ENCODE data around the gene TMEM59.
A peak's percentile ranks its signal among the peaks of the same experiment; 100 is the strongest.
"Not testable (repeated sequence)": the region's sequence is repeated elsewhere in the genome, so short reads cannot be mapped to it uniquely, and the experiment has no call there.

TMEM59 gene, protein sequence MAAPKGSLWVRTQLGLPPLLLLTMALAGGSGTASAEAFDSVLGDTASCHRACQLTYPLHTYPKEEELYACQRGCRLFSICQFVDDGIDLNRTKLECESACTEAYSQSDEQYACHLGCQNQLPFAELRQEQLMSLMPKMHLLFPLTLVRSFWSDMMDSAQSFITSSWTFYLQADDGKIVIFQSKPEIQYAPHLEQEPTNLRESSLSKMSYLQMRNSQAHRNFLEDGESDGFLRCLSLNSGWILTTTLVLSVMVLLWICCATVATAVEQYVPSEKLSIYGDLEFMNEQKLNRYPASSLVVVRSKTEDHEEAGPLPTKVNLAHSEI

DNA sequence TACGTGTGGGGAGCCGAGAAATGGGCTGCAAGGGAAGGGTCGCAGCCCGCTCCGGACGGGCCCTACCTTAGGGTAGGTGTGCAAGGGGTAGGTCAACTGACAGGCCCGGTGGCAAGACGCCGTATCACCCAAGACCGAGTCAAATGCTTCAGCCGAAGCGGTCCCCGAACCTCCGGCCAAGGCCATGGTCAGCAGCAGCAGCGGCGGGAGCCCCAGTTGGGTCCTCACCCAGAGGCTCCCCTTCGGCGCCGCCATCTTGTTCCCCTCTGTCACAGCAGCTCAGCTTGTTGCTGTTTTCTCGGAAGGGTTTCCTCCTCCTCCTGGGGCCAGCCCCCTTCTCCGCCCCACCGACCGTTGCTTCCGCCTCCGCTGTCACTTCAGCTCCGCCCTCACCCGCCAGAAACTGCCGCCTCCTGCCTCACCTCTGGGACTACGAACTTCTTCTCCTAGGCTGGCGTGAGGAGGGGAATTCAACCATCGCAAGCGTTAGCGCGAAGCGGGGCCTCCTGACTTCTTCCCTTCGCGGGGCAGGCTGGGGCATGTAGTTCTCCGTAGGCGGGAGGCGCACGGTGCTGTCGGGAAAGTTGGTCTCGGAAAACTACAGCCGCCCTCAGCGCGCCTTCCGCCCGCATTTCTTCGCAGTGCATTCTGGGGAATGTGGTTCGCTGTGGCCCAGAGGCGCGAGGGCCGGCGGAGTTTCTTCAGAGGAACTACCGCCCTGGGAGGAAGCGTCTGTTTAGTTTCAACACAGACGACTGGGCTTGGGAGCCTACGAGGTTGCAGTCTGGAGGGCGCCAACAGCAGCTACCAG lies at the start of gene TMEM59, which contains the start of gene TCEANC2:
Gene TMEM59, minus strand, starts transcription at position 271 of the 811 bp plus-strand sequence. Its CDS starts 16 bp downstream, at position 255.
Gene TCEANC2, plus strand, starts transcription at position 675 of the 811 bp plus-strand sequence. CDS start 815 bp downstream, outside the sequence.
- peak; percentile 97 for DNase-seq (ENCODE audit: low spot score)

DNA sequence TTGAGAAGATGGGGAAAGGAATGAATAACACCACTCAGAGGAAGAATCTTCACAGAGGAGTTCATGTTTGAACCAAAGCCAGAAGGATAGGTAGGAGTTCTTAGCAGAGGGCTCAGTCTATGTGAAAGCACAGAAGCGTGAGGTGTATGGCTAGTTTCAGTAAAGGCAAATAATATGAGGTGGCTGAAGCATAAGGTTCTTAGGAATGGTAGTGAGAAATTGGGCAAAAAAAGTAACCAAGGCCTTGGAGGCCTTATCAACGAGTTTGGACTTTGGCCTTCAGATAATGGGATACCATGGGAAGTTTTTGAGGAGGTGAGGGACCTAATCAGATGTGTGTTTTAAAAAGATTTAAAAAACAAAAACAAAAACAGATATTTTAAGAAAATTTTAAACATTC lies 47.5 kb upstream of the TMEM59 start:
- no peak for DNase-seq (ENCODE audit: low spot score)

DNA sequence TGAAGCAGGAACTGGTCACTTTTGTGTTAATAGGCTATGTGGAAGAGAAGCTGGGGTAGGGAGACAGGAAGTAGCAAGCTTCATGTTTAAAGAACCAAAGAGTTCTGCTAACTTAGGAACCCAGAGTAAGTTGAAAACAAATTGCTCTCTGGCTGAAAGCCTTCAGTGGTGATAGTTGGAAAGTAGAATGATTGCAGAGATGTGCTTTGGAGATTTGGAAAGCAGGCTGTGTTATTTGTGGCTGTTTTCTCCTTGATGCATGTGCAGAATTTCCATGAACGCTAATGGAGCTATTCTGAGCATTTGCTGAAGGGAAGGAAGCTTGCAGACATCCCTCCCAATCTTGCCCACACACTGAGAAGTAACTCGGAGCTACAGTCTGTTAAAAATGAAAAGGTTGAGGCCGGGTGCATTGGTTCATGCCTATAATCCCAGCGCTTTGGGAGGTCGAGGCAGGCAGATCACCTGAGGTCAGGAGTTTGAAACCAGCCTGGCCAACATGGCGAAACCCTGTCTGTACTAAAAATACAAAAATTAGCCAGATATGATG lies 46.1 kb upstream of the TMEM59 start:
- DNase-seq (ENCODE audit: low spot score) = no peak

DNA sequence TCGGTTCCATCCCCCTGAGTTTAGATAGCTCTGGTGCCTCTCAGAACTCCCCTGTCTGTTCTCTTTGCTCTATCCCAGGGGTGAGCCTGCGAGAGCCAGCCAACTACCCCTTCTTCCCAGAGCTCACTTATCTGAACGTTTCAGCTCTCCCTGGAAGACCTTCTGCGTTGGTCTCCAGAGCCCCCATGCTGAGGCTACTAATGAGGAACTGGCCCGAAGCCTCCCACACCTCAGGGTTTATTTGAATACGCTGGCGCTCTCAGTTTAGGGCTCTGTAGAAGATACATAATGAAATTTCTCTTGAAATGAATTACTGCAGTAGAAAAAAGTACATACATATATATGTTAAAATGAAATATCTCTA lies 43.9 kb upstream of the TMEM59 start:
- DNase-seq (ENCODE audit: low spot score) = no peak

DNA sequence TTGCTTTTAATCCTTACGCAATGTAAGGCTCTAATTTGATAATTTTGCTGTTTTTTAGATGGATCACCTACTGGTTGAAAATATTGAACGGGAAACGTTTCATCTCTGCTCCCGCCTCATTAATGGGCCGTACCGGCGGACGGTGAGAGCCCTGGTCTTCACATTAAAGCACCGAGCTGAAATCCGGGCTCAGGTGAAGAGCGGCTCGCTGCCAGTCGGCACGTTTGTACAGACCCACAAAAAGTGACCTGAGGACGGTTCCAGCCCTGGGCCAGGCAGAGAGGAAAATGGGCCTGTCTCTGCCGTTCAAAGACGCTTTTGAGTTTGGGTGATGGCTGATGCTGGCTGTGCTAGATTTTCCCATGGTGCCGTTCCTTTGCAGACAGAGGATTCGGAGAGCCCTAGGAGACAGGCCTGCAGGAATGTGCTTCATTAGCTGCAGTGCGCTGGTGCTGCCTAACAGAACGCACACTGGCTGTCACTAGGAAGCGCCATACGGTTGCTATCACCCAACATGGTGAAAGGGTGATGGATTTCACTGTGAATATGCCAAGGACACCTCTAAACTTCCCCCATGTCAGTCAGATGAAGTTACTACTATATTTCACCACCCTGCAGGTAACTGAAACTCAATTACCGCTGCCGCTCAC lies 43.3 kb upstream of the TMEM59 start:
- DNase-seq (ENCODE audit: low spot score) = no peak

DNA sequence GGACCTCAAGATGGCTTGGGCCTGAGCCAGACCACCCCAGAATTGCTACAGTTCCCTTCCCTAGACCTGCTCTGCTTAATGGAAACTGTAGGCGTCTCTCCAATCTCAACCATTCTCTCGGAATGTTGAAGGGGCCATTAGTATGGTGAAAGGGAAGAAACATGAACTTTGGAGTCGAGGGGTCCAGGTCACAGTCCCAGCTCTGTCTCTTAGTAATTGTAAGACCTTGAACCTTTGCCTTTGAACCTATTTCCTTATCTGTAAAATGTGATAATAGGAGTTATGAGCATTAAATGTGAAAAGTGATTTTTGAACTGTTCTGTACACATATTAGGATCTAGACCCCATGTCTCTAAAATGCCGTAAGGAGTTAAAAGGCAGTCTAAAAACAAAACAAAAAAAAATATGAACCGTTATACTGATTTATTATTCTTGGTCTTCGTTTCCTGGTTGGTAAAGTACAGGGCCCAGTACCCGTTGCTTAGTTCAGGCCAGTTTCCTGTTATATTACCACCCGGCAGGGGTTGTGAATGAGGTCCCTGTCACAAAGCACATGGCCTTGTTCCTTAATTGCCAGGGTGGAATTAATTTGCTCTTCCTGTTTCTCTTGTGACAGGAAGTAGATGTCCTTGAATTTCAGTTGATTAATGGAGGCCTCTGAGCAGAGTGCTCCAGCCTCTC lies 42.7 kb upstream of the TMEM59 start:
- no peak for DNase-seq (ENCODE audit: low spot score)

DNA sequence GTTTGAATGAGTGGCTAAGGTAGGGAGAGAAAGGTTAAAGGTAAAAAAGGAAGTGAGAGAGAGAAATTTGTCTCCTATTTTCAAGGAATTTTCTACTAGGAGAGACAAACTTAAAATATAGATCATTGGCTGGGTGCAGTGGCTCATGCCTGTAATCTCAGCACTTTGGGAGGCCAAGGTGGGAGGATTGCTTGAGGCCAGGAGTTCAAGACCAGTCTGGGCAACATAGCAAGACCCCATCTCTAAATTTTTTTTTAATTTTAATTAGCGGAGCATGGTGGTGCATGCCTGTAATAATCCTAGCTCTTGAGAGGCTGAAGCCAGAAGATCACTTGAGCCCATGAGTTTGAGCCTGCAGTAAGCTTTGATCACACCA lies 41.7 kb upstream of the TMEM59 start:
- not testable (repeated sequence) for DNase-seq (ENCODE audit: low spot score)

DNA sequence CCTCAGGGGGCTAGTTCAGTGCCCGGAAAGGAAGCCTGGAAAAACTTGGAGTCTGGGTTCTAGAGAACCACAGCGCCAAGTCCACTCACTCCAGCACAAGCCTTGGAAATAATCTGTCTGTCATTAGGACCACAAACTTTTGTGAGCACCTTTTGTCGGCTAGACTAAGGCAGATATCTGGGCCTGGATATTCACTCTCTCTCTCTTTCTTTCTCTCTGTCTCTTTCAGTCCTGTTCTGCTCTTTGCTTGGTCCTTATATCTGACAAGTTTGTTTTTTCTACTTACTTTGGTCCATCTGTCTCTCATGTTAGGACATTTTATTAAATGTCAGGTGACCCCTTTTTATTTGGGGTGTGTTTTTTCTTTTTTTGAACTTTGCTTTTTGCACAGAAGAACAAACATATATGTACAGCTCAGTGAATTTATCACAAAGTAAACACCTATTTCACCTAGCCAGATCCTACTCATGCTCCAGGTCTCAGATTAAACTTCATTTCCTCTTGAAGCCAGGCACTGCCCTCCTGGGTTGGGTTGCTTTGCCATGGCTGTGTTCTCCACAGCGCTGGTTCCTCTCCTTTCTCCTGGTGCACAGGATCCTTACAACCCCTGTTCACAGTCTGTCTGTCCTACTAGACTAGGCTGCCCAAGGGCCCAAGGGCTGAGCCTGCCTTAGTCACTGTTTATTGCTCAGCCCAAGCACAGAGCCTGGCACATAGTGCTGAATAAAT lies 41.2 kb upstream of the TMEM59 start:
- no peak for DNase-seq (ENCODE audit: low spot score)

DNA sequence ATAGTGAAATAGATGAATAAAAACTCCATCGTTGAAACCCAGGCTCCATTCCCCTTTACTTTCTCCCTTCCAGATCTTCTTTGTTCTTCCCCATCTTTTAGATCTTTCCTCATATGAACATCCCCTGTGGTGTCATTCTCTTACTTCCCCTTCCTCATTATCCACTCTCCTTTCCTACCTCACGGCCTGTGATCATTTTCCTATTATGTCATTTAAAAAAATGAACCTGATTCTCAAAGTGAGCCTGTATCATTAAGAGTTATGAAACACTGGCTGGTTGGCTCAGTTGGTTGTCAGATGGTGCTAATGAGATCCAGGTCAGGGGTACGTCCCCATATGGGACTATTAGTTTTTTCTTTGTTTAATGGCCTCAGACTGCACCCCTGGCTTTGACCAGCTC lies 38.7 kb upstream of the TMEM59 start:
- DNase-seq (ENCODE audit: low spot score) = no peak

DNA sequence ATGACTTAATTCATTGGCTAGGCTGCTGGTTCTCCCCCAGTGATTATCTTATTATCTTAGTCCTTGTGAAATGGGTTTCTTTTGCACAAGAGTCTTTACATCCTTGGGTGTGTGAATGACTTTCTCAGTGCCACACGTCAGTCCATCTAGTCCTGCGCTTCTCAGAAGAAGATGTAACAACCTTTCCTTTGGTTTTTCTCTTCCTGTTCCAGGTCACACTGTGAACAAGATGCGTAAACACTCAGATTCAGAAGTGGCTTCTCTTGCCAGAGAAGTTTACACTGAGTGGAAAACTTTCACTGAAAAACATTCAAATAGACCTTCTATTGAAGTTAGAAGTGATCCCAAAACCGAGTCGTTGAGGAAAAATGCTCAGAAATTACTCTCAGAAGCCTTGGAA lies 35.4 kb upstream of the TMEM59 start:
- no peak for DNase-seq (ENCODE audit: low spot score)

DNA sequence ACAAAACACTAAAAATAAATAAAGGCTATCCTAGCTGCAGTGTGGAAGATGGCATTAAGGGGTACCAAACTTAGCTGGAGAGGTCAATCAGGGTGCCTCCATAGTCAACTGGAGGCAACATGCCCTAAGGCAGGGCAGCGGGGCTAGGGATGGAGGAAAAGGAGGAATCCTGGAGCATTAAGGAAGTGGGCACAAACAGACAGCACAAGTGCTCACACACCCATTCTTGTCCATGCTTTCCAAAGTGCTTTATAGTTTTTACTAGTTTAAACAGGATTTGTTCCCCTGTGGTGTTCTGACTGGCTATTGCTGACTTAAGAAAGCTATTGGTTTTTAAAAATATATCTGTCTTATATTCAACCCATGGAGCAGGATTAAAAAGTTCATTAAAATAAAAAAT lies 33.8 kb upstream of the TMEM59 start:
- no peak for DNase-seq (ENCODE audit: low spot score)

DNA sequence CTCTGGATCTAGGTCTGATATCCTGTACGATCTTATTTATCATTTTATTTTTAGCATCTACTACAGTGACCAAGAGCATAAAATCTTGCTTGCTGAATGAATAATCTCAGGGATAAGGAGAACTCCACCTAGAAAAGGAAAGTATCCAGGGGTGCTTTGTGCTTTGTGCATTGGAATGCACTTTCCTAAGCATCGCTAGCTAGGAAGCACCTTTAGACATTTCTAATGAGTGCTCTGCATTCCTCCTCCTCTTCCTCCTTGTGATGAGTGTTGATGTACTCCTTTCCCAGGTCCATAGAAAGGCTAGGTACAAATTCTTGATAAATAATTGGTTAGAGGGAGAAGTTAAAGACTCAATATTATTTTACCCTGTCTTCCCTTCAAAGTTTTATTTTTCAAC lies 31.8 kb upstream of the TMEM59 start:
- no peak for DNase-seq (ENCODE audit: low spot score)

DNA sequence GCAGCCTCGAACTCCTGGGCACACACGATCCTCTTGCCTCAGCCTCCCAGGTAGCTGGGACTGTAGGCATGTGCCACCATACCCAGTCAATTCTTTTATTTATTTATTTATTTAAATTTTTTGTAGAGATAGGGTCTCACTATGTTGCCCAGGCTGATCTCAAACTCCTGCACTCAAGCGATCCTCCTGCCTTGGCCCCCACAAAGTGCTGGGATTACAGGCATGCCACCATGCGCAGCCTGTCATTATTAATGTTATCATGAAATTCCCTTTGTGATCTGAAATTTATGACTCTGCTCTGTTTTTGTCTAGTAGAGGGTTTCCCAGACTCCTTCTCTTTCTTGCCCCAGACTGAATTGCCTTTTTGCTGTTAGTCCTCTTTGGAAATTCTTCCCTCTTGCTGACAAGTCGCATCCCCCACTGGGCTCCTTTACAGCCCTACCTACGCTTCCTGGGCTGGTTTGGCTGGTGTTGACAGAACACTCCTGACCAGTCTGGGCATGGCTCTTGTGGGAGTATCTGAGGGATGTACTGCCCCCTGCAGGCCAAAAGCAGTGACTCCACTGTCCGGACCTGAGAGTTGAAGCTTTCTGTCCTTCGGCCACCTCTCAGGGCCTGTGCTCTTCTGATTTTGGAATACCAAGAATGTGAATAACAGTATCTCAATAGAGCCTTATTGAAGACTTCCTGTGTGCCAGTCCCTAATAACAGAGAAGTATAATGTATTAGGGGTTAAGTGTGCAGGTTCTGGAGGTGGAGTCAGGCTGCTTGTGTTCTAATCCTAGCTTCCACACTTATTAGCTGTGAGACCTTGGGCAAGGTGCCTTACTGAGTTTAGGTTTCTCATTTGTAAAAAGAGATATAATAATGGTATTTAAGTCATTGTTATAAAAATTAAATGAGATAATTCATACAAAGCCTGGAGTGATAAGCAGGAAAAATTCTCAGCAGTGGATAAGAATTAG lies 28.6 kb upstream of the TMEM59 start:
- DNase-seq (ENCODE audit: low spot score) = peak; percentile 71

DNA sequence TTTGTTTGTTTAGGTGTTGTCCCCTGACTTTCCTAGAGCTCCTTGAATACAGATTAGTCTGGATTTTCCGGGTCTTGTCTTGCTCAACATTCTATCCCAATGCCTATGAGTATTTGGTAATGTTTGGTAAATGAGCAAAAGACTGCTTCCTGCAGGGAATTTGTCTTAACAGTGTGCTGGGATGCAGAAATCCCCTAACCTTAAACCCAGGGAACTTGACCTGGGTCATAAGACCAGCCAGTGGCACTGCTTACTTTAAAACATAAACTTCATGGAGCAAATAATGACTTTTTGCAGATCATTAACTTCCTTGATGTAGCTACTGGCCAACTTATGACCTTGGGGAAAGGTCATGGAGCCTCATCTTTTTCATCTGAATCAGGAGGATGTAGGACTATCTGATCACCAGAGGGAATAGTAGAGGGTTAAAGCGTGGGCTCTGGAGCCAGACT lies 27.6 kb upstream of the TMEM59 start:
- no peak for DNase-seq (ENCODE audit: low spot score)

DNA sequence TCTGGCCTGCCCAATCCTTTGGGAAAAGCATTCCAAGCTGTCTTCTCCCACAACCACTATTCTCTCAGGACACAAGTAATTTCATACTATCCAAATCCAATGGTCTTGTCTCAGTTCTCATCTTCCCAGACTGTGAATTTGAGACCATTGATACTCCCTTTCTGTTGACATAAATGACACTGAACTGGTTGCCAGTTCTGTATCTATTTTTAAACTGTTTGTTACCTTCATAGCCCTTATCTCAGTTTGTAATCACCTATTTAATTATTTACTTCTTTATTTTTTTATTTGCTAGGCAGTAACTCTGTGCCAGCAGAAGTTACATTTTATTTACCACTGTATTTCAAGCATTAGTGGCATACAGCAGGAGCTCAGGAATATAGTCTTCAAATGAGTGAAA lies 24.4 kb upstream of the TMEM59 start:
- DNase-seq (ENCODE audit: low spot score) = no peak

DNA sequence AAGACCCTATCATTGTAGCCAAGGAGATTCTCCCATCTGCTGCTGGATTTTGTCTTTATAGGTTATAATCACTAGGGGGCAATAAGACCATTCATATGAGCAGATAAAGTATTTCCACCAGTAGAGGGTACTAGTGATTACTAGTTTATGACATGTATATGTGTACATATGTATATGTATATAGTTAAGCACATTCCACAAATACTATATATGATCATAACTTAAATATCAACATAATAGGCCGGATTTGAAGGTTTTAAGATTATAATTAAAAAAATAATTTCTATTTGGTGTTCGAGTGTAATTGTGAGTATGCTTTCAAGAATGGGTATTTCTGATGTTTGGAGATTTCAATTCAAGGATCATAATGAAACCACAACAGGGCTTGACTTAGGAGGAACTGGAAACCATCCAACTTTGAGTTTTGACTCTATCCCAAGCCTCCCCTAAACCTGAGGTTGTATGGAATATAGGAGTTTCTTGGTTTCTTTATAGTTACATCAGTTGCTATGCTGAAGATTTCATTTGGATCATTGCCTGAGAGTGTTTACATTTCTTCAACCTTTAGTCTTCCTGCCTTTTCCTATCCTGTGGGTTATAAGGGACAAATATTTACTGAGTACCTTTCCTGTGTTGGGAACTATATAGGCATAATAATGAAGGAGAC lies 17.3 kb upstream of the TMEM59 start:
- DNase-seq (ENCODE audit: low spot score) = peak; percentile 78

DNA sequence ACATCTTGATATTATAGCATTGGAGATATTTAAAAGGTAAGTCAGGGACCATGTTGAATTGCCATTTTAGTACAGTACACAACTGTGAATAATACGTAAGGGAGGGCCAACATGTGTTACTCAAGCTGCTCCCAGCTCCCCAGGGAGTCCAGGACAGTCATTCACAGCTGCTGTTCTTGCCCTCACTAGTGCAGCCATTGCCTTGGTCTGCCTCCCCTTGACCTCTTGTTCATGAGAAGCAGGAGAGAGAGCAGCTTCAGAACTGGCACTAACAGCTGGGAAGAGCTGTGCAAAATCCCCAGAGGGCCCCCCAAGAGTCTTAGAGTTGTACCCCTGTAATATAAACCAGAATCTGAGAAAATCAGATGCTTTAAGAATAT lies 16.8 kb upstream of the TMEM59 start:
- peak; percentile 10 for DNase-seq (ENCODE audit: low spot score)

DNA sequence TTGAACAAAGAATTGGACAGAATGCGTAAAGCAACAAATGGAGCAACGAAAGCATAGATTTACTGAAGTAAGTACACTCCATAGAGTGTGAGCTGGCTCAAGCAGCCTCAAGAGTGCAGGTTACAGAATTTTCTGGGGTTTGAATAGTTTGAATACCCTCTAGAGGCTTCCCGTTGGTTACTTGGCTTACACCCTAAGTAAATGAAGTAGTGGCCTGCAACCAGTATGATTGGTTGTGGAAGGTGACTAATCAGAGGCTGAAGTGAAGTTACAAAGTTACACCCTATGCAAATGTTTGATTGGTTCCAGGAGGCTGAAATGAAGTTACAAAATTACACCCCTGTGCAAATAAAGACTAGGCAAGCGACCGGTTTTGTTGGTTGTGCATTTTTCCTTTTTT lies 11.3 kb upstream of the TMEM59 start:
- DNase-seq (ENCODE audit: low spot score) = no peak

DNA sequence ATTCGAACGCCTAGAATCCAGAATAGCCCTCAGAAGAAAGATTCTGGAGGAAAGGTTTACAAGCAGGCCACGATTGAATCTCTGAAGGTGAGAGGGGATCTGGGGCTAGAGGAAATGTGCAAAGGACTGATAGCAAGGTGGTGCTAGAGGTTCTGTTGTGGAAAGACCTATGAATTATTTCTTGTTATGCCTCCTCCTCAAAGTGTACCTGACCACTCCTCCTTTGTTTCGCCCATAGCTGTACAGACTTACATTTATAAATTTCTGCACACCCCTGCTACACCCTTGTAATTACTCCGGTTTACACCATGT lies 1.4 kb upstream of the TMEM59 start:
- no peak for DNase-seq (ENCODE audit: low spot score)
